NCI-H526 (cell line): Measurements from ENCODE around the gene CREB1.

Experiments used
- DNase-seq, 2 experiments: peaks; one replicate each; lab custom pipeline; 2025; lab: John Stamatoyannopoulos, UW

CREB1 gene

GRCh38 chr2:207504513-207505170, 25.1 kb upstream of the CREB1 start:
- no peak for DNase-seq

- no peak for DNase-seq
Measured at GRCh38 chr2:207505171-207505570, 24.6 kb upstream of the CREB1 start.

- DNase-seq: no peak
Measured at GRCh38 chr2:207505728-207506127, 24.0 kb upstream of the CREB1 start.

- no peak for DNase-seq
Measured at GRCh38 chr2:207506426-207506825, 23.3 kb upstream of the CREB1 start.

- DNase-seq: no peak
Measured at GRCh38 chr2:207510148-207510547, 19.6 kb upstream of the CREB1 start.

- no peak for DNase-seq
Measured at GRCh38 chr2:207511851-207512250, 17.9 kb upstream of the CREB1 start.

- DNase-seq: no peak
Measured at GRCh38 chr2:207512356-207512755, 17.4 kb upstream of the CREB1 start.

- no peak for DNase-seq
Measured at GRCh38 chr2:207513551-207514257, 16.1 kb upstream of the CREB1 start.

GRCh38 chr2:207514451-207514850, 15.3 kb upstream of the CREB1 start:
- DNase-seq: no peak

GRCh38 chr2:207515671-207516070, 14.1 kb upstream of the CREB1 start:
- DNase-seq: no peak

GRCh38 chr2:207516206-207516605, 13.6 kb upstream of the CREB1 start:
- DNase-seq: no peak

- no peak for DNase-seq
Measured at GRCh38 chr2:207523005-207523404, 6.8 kb upstream of the CREB1 start.

- no peak for DNase-seq
Measured at GRCh38 chr2:207525296-207525695, 4.5 kb upstream of the CREB1 start.

GRCh38 chr2:207528980-207529329, 807 bp upstream of the CREB1 start:
- peak; percentile 30 to 71 for DNase-seq

GRCh38 chr2:207530160-207531031, 634 bp downstream of the CREB1 start:
- peak; percentile 54 to 67 for DNase-seq

GRCh38 chr2:207531032-207531952, 1.5 kb downstream of the CREB1 start:
- peak; percentile 40 to 67 for DNase-seq

- no peak for DNase-seq
Measured at GRCh38 chr2:207532676-207533075, 2.9 kb downstream of the CREB1 start.

- DNase-seq: no peak
Measured at GRCh38 chr2:207533461-207534008, 3.8 kb downstream of the CREB1 start.

GRCh38 chr2:207534417-207534816, 4.7 kb downstream of the CREB1 start:
- no peak for DNase-seq

GRCh38 chr2:207539470-207539869, 9.7 kb downstream of the CREB1 start:
- no peak for DNase-seq

- no peak for DNase-seq
Measured at GRCh38 chr2:207540431-207540830, 10.7 kb downstream of the CREB1 start.
